ENCODE results near the gene CXorf58.

The CXorf58 gene

DNA sequence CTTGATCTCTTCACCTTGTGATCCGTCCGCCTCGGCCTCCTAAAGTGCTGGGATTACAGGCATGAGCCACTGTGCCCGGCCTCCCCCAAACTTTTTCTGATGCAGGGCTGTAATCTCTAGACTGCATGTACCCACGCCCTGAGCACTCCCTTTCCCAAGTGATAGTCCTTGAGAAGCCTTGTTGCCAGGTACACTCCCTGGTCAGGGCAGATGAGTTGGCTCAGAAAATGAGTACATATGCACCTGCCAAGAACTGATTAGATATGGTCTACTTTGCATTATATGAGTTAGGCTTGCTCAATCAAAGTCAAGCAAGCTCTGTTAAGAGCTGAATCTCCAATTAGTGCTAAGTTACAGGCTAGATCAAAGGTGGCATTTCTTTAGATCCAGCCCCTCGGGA is 20.4 kb upstream of the CXorf58 start:
- Histone ChIP-seq H3K27ac (ENCODE audit: low read depth, low read length) (no peak overlapping the region), H3K9ac (ENCODE audit: low read length) (no peak overlapping the region), H2AFZ (ENCODE audit: low read depth, low read length, severe bottlenecking) (no peak overlapping the region), H3K79me2 (ENCODE audit: insufficient read depth, low read length) (no peaks in the 10 kb centered on the region), H4K20me1 (ENCODE audit: low read depth, low read length) (no peaks in the 10 kb centered on the region), H3K4me3 (ENCODE audit: insufficient read depth, low read length, poor library complexity, severe bottlenecking) (no peak overlapping the region), H3K36me3 (ENCODE audit: low read length) (no peaks in the 10 kb centered on the region), H3K9me3 (ENCODE audit: insufficient read depth, low read length) (no peaks in the 10 kb centered on the region), H3F3A (ENCODE audit: insufficient read depth) (no peaks in the 10 kb centered on the region), H3K27me3 (ENCODE audit: low read length) (no peaks in the 10 kb centered on the region), H3K4me2 (ENCODE audit: low read depth, low read length, poor library complexity, severe bottlenecking) (no peak overlapping the region), H3K9me2 (replicated peaks; ENCODE audit: insufficient read depth, low read length) (no peaks in the 10 kb centered on the region)
- TF ChIP-seq EZH2phosphoT487 (conservative IDR thresholded peaks at IDR 0.05; ENCODE audit: low read length): no peak
- no peak for TF ChIP-seq CTCF (IDR thresholded peaks at IDR 0.05; ENCODE audit: insufficient read depth, low read length, poor library complexity, severe bottlenecking)

GRCh38 chrX:23887918-23888317 is 19.9 kb upstream of the CXorf58 start:
- no peaks in the 10 kb centered on the region for H3F3A ChIP-seq (ENCODE audit: insufficient read depth)
- H3K9me3 ChIP-seq (ENCODE audit: insufficient read depth, low read length): no peaks in the 10 kb centered on the region
- H3K27me3 ChIP-seq (ENCODE audit: low read length): no peaks in the 10 kb centered on the region
- H3K27ac ChIP-seq (ENCODE audit: low read depth, low read length): no peak overlapping the region
- H3K4me3 ChIP-seq (ENCODE audit: insufficient read depth, low read length, poor library complexity, severe bottlenecking): no peak overlapping the region
- no peak overlapping the region for H2AFZ ChIP-seq (ENCODE audit: low read depth, low read length, severe bottlenecking)
- TF ChIP-seq EZH2phosphoT487 (conservative IDR thresholded peaks at IDR 0.05; ENCODE audit: low read length): no peak
- TF ChIP-seq CTCF (IDR thresholded peaks at IDR 0.05; ENCODE audit: insufficient read depth, low read length, poor library complexity, severe bottlenecking): no peak
- H3K9ac ChIP-seq (ENCODE audit: low read length): no peak overlapping the region
- H4K20me1 ChIP-seq (ENCODE audit: low read depth, low read length): no peaks in the 10 kb centered on the region
- H3K9me2 ChIP-seq (replicated peaks; ENCODE audit: insufficient read depth, low read length): no peaks in the 10 kb centered on the region
- no peaks in the 10 kb centered on the region for H3K79me2 ChIP-seq (ENCODE audit: insufficient read depth, low read length)
- no peak overlapping the region for H3K4me2 ChIP-seq (ENCODE audit: low read depth, low read length, poor library complexity, severe bottlenecking)
- H3K36me3 ChIP-seq (ENCODE audit: low read length): no peaks in the 10 kb centered on the region

DNA sequence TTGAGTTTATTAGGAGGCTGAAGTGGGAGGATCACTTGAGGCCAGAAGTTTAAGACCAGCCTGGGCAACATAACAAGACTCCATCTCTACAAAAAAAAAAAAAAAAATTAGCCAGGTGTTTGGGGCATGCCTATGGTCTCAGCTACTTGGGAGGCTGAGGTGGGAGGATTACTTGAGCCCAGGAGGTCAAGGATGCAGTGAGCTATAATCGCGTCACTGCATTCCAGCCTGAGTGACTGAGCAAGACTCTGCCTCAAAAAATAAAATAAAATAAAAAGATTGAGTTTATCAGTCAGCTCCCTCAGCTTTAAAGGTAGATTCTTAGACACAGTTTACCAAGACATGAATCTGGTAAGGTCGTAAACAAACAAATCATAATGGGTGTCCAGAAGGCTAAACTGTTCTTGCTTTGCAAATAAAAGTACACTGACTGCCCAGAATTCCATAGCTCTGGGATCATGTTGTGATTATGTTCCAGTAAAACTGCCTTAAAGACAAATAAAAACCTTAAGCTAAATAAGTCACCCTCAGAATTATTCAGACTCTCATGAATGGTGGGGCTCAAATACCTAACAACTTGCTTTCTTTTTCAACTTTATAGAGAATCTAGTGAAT is 18.8 kb upstream of the CXorf58 start:
- no peaks in the 10 kb centered on the region for H3K9me2 ChIP-seq (replicated peaks; ENCODE audit: insufficient read depth, low read length)
- no peaks in the 10 kb centered on the region for H4K20me1 ChIP-seq (ENCODE audit: low read depth, low read length)
- TF ChIP-seq EZH2phosphoT487 (conservative IDR thresholded peaks at IDR 0.05; ENCODE audit: low read length) (no peak), CTCF (IDR thresholded peaks at IDR 0.05; ENCODE audit: insufficient read depth, low read length, poor library complexity, severe bottlenecking) (no peak)
- no peak overlapping the region for H3K4me2 ChIP-seq (ENCODE audit: low read depth, low read length, poor library complexity, severe bottlenecking)
- H2AFZ ChIP-seq (ENCODE audit: low read depth, low read length, severe bottlenecking): no peak overlapping the region
- no peak overlapping the region for H3K9ac ChIP-seq (ENCODE audit: low read length)
- no peaks in the 10 kb centered on the region for H3K27me3 ChIP-seq (ENCODE audit: low read length)
- no peaks in the 10 kb centered on the region for H3K79me2 ChIP-seq (ENCODE audit: insufficient read depth, low read length)
- H3K9me3 ChIP-seq (ENCODE audit: insufficient read depth, low read length): no peaks in the 10 kb centered on the region
- H3K36me3 ChIP-seq (ENCODE audit: low read length): no peaks in the 10 kb centered on the region
- H3K27ac ChIP-seq (ENCODE audit: low read depth, low read length): no peak overlapping the region
- H3F3A ChIP-seq (ENCODE audit: insufficient read depth): no peaks in the 10 kb centered on the region
- H3K4me3 ChIP-seq (ENCODE audit: insufficient read depth, low read length, poor library complexity, severe bottlenecking): no peak overlapping the region
